Measurements from ENCODE around the gene PLCH2. TPM values are rescaled to one million over a fixed set of nuclear protein-coding genes. Genes with fewer than 3 reads are reported as not detected.

Gene PLCH2
- total RNA-seq, 2 experiments from 2014 or later, result 8.9 to 10.3 TPM

DNA sequence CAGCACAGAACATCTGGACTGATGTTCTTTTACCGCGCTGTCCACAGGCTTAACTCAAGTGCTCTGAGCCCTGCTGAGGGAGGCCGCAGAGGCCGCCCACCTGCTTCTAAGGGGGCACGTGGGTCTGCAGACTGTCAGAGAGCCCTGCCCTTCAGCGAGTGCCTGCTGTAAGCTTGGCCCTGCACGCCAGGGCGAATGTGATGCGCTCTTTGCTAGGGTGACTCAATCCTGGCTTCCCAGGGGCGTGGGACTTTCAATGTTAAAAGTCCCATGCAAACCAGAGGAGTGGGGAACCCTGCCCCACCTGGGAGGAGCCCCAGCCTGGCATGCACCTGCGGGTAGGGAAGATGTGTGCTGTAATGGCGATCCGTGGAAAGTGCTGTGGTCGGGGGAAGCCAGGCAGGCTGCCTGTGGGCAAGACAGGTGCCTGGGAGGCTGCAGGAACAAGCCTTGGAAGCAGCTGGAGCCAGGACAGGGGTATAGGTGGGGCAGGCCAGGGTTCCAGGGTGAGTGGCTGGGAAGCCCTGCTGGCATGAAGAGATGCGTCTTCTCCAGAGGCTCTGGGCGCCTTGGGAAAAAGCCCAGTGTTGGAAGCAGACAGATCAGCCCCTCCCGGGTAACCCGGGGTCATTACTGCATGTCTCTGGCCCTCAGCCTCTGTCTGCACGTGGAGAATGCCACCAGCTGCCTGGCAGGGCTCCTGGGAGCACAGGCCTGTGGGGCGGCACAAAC lies 50.9 kb downstream of the PLCH2 start:
- no peaks in the 10 kb centered on the region for H3K9me3 Mint-ChIP-seq
- H3K27me3 Mint-ChIP-seq, result peaks cover 9% of the 10 kb centered on the region
- peak overlapping the region; percentile 38 for H3K27ac Mint-ChIP-seq
- peaks cover 45% of the 10 kb centered on the region for H3K4me1 Mint-ChIP-seq (ENCODE audit: low read depth)
- peak; percentile 88 for DNase-seq
- peak overlapping the region; percentile 62 for H3K4me3 Mint-ChIP-seq
- intact Hi-C loops (cut with micrococcal nuclease), result loop anchor here (1.0 to 2.0 kb wide), 6 partner anchors 21 to 608 kb away; partner anchors contain the start of genes PEX10, PRXL2B and TMEM52
- ChIA-PET CTCF (interaction anchor here (0.8 to 4.2 kb wide), 6 partner anchors 13 to 114 kb away, joined by 4 to 29 read pairs (median 6); partner anchors contain the start of genes PEX10 and PRXL2B), POLR2A (interaction anchor here (1.4 to 4.7 kb wide), 10 partner anchors 15 to 226 kb away, joined by 3 to 53 read pairs (median 11); partner anchors contain the start of genes MORN1, RER1 and TNFRSF14)
- H3K36me3 Mint-ChIP-seq, result no peaks in the 10 kb centered on the region

DNA sequence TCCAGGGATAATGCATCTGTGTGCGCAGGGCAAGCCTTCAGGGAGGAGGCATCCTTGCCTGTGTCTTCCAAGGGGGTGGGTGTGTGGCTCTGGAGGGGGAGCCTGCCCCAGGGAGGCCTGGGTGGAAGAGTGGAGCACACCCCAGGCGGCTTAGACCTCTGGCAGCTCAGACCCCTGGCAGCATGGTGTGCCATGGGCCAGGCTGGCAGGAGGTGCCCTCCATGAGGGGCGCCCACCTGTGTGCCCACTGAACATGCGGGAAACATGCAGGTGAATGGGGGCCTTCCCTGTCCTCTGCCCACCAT lies 51.4 kb downstream of the PLCH2 start:
- Mint-ChIP-seq H3K27ac (no peak overlapping the region), H3K4me3 (no peak overlapping the region), H3K27me3 (peaks cover 9% of the 10 kb centered on the region), H3K36me3 (no peaks in the 10 kb centered on the region), H3K4me1 (ENCODE audit: low read depth) (peaks cover 42% of the 10 kb centered on the region), H3K9me3 (no peaks in the 10 kb centered on the region)
- intact Hi-C loops (cut with micrococcal nuclease), result loop anchor here (2.0 kb wide), 2 partner anchors 51 to 609 kb away; partner anchors contain the start of gene TMEM52
- DNase-seq, result no peak
- POLR2A ChIA-PET, result interaction anchor here (1.6 to 4.7 kb wide), 4 partner anchors 19 to 227 kb away, joined by 3 to 53 read pairs (median 15); partner anchors contain the start of gene TNFRSF14
- CTCF ChIA-PET, result interaction anchor here (0.8 kb wide), 1 partner anchor 113 kb away, joined by 6 read pairs; no protein-coding TSS in a partner anchor

DNA sequence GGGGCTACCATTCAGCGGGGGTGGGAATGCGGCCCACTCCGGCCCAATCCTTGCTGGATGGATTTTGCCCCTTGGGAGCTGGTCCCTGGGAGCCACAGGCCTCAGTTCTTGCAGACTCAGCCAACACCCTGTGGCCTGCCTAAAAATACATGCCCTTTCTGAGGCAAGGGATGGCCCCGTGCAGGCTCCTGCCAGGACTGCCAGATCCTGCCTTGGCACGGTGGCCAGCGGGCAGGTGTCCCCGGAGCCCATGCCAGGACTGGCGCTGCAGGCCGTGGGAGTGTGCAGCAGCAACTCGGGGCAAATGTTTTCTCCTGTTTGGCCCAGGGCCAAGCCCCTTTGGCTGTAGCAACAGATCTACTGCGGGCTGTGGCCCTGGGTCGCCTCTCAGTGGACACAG lies 51.9 kb downstream of the PLCH2 start:
- peaks cover 37% of the 10 kb centered on the region for H3K4me1 Mint-ChIP-seq (ENCODE audit: low read depth)
- POLR2A ChIA-PET, result no interaction called here

DNA sequence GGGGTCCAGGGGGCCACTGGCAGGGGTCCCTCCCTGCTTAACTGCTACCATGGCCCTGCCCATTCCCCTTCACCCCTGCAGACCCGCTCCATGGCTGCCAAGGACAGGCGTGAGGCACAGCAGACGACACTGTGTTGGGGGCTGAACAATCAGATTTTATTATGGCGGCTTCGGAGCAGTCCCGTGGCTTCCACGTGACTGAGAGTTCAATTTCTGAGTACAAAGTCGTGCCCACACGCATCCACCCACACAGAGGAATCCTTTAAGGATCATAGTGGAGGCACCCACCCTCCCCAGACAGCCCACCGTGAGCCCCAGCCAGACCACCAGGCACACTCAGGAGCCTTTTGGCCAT lies 52.5 kb downstream of the PLCH2 start:
- CTCF ChIA-PET, result interaction anchor here (1.0 to 2.4 kb wide), 3 partner anchors 19 to 137 kb away, joined by 3 to 10 read pairs (median 6); partner anchors contain the start of genes MORN1 and RER1
- intact Hi-C loops (cut with micrococcal nuclease), result no loop called here

More for the DNA sequence above, 51.9 kb downstream of the PLCH2 start:
- intact Hi-C loops (cut with micrococcal nuclease), result no loop called here
- Mint-ChIP-seq H3K27ac (no peak overlapping the region), H3K27me3 (peaks cover 9% of the 10 kb centered on the region), H3K4me3 (no peak overlapping the region), H3K9me3 (no peaks in the 10 kb centered on the region), H3K36me3 (no peaks in the 10 kb centered on the region)
- DNase-seq, result no peak
- CTCF ChIA-PET, result interaction anchor here (2.4 kb wide), 1 partner anchor 19 kb away, joined by 10 read pairs; no protein-coding TSS in a partner anchor

DNA sequence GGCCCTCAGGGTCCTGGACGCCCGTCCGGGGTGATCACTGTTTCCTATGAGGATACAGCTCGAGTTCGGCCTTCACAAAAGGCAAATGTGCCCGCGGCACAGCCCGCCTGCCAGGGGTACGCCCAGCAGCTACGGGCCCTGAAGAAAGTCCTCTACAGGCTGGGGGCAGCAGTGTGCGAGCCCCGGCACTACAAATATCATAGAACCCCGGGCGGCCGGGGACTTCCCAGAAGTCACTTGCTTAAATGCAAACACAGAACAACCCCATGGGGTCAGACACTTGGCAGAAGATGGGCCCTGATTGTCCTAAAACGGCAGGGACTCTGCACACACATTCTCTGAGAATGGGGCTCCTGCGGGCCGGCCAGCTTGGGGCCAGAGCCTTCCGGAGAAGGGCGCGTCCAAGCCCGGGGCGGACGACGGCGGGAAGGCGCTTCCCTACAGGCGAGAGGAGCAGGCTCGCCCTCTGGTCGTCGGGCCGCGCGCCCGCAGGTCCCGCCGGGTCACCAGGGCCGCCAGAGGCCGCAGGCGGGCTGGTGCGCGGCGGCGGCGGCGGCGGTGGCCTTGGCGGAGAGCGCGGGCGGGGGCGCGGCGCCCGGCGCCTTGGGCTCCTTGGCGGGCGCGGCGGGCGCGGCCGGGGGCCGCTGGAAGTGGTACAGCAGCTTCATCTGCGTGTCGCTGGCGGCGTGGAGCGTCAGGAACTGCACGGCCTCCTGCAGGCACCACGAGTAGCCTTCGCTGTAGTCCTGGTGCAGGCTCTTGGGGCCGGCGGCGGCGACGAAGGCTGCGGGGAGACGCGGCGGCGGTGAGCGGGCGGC lies 53.1 kb downstream of the PLCH2 start:
- DNase-seq, result peak; percentile 58
- ChIA-PET CTCF (interaction anchor here (0.8 to 2.4 kb wide), 5 partner anchors 10 to 138 kb away, joined by 3 to 10 read pairs (median 3); partner anchors contain the start of genes MORN1 and RER1), POLR2A (interaction anchor here (0.5 to 3.4 kb wide), 5 partner anchors 9 to 599 kb away, joined by 3 to 16 read pairs (median 4); no protein-coding TSS in a partner anchor)
- H3K36me3 Mint-ChIP-seq, result no peaks in the 10 kb centered on the region
- H3K27ac Mint-ChIP-seq, result no peak overlapping the region
- H3K27me3 Mint-ChIP-seq, result peaks cover 9% of the 10 kb centered on the region
- intact Hi-C loops (cut with micrococcal nuclease), result no loop called here
- no peaks in the 10 kb centered on the region for H3K9me3 Mint-ChIP-seq
- H3K4me1 Mint-ChIP-seq (ENCODE audit: low read depth), result peaks cover 28% of the 10 kb centered on the region
- peak overlapping the region; percentile 50 for H3K4me3 Mint-ChIP-seq

More for the DNA sequence above, 52.5 kb downstream of the PLCH2 start:
- H3K27ac Mint-ChIP-seq, result no peak overlapping the region
- peaks cover 32% of the 10 kb centered on the region for H3K4me1 Mint-ChIP-seq (ENCODE audit: low read depth)
- H3K27me3 Mint-ChIP-seq, result peaks cover 9% of the 10 kb centered on the region
- H3K4me3 Mint-ChIP-seq, result no peak overlapping the region
- H3K36me3 Mint-ChIP-seq, result no peaks in the 10 kb centered on the region
- no peak for DNase-seq
- H3K9me3 Mint-ChIP-seq, result no peaks in the 10 kb centered on the region
- POLR2A ChIA-PET, result interaction anchor here (1.8 to 3.4 kb wide), 2 partner anchors 17 to 19 kb away, joined by 7 to 16 read pairs; no protein-coding TSS in a partner anchor

DNA sequence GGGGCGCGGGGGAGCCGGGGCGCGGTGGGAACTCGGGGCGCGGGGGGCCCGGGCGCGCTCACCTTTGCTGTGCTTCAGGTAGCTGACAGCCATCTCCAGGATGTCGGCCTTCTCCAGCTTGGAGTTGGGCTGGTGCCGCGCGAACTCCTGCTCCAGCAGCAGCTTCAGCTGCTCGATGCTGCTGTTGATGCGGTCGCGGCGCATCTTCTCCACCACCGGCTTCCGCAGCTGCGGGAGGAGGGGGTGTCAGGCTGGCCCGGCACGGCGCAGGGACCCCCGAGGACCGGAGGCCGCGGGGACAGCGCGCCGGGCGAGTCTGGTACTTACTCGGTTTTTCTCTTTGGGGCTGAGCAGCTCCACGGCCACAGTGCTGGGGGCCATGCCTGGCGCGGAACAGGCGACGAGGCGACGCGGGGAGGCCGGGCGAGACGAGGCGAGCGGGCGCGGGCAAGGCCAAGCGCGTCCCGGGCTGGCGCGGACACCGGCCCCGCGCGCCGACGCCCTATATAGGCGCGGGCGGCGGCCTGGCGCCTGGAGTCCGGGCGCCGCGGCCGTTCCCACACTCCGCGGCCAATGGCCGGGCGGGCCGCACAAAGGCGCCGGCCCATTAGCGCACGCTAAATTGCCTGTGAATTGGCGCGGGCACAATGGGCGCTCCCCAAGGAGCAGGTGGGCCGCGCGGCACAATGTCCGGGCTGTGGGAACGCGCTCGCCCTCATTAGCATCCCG lies 53.9 kb downstream of the PLCH2 start, which contains the start of gene HES5:
HES5 (minus strand) TSS at position 480 of the 729 bp plus-strand sequence; CDS start at position 381, 99 bp downstream.
- Mint-ChIP-seq H3K27me3 (peaks cover 9% of the 10 kb centered on the region), H3K27ac (no peak within 1 kb of the TSS), H3K9me3 (no peaks in the 10 kb centered on the region), H3K4me3 (peak within 1 kb of the TSS; percentile 50), H3K4me1 (ENCODE audit: low read depth) (peaks cover 20% of the 10 kb centered on the region), H3K36me3 (no peaks in the 10 kb centered on the region)
- intact Hi-C loops (cut with micrococcal nuclease), result no loop called here
- DNase-seq, result no peak
- ChIA-PET CTCF (interaction anchor here (0.8 to 2.4 kb wide), 6 partner anchors 10 to 138 kb away, joined by 3 to 10 read pairs (median 3); partner anchors contain the start of genes MORN1 and RER1), POLR2A (interaction anchor here (0.5 to 3.4 kb wide), 6 partner anchors 8 to 58 kb away, joined by 3 to 16 read pairs (median 4); no protein-coding TSS in a partner anchor)

DNA sequence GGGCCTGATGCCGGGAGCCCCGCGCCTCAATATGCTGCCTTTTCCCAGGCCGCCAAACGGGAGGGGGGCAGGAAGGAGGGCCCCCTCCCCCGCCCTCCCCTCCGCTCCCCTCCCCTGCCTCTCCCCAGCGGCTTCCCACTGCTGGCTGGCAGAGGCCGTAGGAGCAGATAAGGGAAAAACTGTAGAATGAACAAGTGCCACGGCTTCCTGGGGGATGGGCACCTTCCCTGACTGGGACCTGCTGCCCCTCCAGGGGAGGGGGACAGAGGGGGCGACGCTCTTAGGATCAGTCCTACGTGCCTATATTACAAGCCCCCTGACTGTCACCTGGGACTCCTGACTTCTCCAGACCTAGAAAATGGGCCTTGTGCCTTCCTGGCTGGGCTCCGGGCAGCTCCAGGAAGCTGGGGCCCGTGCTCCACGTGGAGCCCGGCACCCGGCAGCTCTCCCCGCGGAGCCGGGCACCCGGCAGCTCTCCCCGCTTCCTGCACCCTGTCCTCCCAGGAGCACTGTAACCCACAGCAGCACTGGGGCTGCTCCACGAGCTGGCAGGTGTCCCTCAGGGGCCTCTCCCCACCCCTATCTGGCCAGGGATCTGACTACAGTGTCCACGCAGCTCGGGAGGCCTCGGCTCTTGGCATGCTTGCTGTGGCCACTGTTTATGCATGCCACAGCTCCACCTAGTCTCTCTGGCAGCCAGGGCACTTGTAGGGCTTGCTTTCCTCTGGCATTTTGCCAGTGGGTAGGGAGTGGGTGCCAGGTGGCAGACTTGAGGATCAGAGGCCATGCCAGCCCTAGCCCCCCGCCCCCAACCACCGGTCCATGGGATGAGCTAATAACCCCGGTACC lies 54.6 kb downstream of the PLCH2 start:
- CTCF ChIA-PET, result interaction anchor here (0.7 to 1.4 kb wide), 3 partner anchors 9 to 23 kb away, joined by 3 to 5 read pairs (median 3); no protein-coding TSS in a partner anchor
- no peaks in the 10 kb centered on the region for H3K9me3 Mint-ChIP-seq

DNA sequence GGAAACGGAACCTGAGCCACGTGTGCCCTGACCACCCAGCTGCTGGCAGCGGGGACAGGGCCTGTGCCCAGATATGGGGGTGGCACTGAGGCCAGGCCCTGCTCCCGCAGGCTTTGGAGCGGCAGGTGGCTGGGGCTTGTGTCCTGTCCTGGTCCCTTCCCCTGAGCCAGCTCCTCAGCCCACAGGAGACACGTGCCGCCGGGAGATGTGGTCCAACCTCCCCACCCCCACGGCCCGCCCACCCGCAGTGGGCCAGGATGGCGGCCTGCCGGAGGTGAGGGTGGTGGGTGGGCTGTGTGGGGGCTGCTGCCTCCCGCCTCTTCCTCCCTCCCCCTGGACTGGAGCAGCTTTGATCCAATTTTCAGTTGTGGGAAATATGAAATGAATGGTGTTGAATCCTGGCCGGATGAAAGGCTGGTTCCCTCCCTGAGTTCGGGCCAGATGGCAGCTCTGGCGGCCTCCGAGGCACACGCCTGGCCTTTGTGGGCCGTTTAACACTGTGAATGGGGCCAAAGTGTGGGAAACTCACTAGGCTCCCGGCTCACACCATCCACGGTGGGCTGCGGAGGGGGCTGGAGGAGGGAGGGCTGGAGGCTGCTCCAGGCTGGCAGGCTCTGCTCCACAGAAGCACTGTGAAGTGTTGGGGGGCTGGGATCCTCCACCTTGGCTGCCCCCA lies 56.5 kb downstream of the PLCH2 start:
- ChIA-PET POLR2A (interaction anchor here (0.6 kb wide), 1 partner anchor 8 kb away, joined by 3 read pairs; no protein-coding TSS in a partner anchor), CTCF (interaction anchor here (1.3 kb wide), 1 partner anchor 15 kb away, joined by 3 read pairs; no protein-coding TSS in a partner anchor)
- intact Hi-C loops (cut with micrococcal nuclease), result no loop called here
- Mint-ChIP-seq H3K4me3 (no peak overlapping the region), H3K27ac (no peak overlapping the region), H3K4me1 (ENCODE audit: low read depth) (peaks cover 9% of the 10 kb centered on the region), H3K36me3 (no peaks in the 10 kb centered on the region), H3K27me3 (peaks cover 8% of the 10 kb centered on the region), H3K9me3 (no peaks in the 10 kb centered on the region)
- DNase-seq, result no peak

More for the DNA sequence above, 54.6 kb downstream of the PLCH2 start:
- intact Hi-C loops (cut with micrococcal nuclease), result no loop called here
- DNase-seq, result no peak
- POLR2A ChIA-PET, result interaction anchor here (1.0 to 3.4 kb wide), 4 partner anchors 14 to 57 kb away, joined by 3 to 16 read pairs (median 4); no protein-coding TSS in a partner anchor
- Mint-ChIP-seq H3K27ac (no peak overlapping the region), H3K4me1 (ENCODE audit: low read depth) (peaks cover 17% of the 10 kb centered on the region), H3K4me3 (no peak overlapping the region), H3K36me3 (no peaks in the 10 kb centered on the region), H3K27me3 (peaks cover 9% of the 10 kb centered on the region)

DNA sequence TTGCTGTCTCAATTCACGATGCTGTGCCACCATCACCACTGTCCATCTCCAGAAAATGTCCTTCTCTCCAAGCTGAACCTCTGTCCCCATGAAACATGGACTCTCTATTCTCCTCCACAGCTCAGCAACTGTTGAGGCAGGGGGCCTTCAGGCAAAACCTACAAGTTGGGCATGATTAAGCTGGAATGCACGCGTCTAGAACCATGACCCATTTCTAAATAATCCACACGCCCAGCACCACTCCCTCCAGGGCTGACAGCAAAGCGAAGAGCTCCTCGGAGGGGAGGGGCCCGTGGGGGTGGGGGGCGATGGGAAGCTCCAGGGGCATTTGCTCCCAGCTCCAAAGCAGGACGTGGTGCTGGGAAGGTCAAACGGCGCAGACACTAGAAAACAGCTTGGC lies 57.3 kb downstream of the PLCH2 start:
- peaks cover 8% of the 10 kb centered on the region for H3K27me3 Mint-ChIP-seq
- DNase-seq, result no peak
- no peak overlapping the region for H3K4me3 Mint-ChIP-seq
- H3K36me3 Mint-ChIP-seq, result no peaks in the 10 kb centered on the region
- no peak overlapping the region for H3K27ac Mint-ChIP-seq
- ChIA-PET POLR2A (interaction anchor here (0.6 to 0.9 kb wide), 2 partner anchors 9 to 14 kb away, joined by 3 to 4 read pairs; no protein-coding TSS in a partner anchor), CTCF (interaction anchor here (1.3 kb wide), 1 partner anchor 14 kb away, joined by 3 read pairs; no protein-coding TSS in a partner anchor)
- intact Hi-C loops (cut with micrococcal nuclease), result no loop called here
- peaks cover 9% of the 10 kb centered on the region for H3K4me1 Mint-ChIP-seq (ENCODE audit: low read depth)
- H3K9me3 Mint-ChIP-seq, result no peaks in the 10 kb centered on the region

DNA sequence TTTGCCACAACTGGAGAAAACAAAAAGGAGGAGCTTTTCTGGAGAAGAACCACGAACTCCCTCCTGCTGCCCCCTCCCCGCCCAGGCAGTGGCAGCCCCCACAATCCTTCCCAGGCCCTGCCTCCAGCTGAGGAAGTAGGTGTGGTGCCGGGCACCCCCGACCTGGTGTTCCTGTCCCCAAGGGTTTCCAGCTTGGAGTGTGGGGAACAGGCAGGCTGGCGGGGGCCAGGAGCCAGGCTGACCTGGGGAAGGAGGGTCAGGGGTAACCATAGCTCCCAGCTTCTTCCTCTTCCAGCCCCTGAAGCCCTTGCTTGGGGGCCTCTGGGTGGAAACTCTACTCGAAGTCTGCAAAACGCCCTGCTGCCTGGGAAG lies 58.2 kb downstream of the PLCH2 start:
- intact Hi-C loops (cut with micrococcal nuclease), result no loop called here
- CTCF ChIA-PET, result no interaction called here
- Mint-ChIP-seq H3K27ac (no peak overlapping the region), H3K4me1 (ENCODE audit: low read depth) (peaks cover 3% of the 10 kb centered on the region), H3K36me3 (no peaks in the 10 kb centered on the region), H3K4me3 (no peak overlapping the region), H3K9me3 (no peaks in the 10 kb centered on the region), H3K27me3 (peaks cover 8% of the 10 kb centered on the region)
- DNase-seq, result no peak
- POLR2A ChIA-PET, result interaction anchor here (0.9 kb wide), 1 partner anchor 13 kb away, joined by 4 read pairs; no protein-coding TSS in a partner anchor

Measured in activated CD4-positive, alpha-beta memory T cell treated with anti-CD3 and anti-CD28 coated beads for 36 hours (primary cell).